Mucosa of gallbladder (tissue), 1 donor: ENCODE measurements around the gene CDKN2C. TPM values are rescaled to one million over a fixed set of nuclear protein-coding genes. Genes with fewer than 3 reads are reported as not detected.
A peak's percentile ranks its signal among the peaks of the same experiment; 100 is the strongest.
"Not testable (repeated sequence)": the region's sequence is repeated elsewhere in the genome, so short reads cannot be mapped to it uniquely, and the experiment has no call there.

Experiments used
- DNase-seq: peaks from one replicate; pipeline ENCODE4 v3.0.0-alpha.2; 2020; ENCODE audit warnings: low spot score
- total RNA-seq: library from RNA; stranded (reverse); gene quantifications from one replicate; pipeline ENCODE4 v1.2.1, GENCODE V29; 2021
- donor health status: DM: no; HTN: no; CAD: no.

CDKN2C gene
- 9.0 TPM for total RNA-seq

DNA sequence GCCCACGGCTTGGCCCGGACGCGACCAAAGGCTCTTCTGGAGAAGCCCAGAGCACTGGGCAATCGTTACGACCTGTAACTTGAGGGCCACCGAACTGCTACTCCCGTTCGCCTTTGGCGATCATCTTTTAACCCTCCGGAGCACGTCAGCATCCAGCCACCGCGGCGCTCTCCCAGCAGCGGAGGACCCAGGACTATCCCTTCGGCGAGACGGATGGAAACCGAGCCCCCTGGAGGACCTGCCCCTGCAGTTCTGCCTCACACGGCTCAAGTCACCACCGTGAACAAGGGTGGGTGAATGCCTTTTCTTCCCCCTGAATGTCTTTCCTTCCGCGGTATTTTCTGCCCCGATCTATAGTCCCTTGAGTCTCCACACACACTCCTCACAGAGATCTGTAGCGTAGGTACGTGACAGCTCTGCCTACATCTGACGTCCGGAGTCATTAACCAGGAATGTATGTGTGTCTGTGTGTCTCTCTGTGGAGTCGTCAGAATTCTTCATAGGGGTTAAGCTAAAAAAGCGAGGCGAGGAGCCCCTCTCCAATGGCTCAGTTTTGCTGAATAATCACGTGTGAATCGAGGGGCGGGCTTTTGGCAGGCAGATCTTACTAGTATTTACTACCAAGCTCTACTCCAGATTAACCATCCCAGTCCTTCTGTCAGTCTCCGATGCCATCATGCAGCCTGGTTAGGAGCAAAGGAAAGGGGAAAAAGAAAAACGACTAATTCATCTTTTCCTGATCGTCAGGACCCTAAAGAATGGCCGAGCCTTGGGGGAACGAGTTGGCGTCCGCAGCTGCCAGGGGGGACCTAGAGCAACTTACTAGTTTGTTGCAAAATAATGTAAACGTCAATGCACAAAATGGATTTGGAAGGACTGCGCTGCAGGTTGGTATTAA is at the start of gene CDKN2C:
TSS of gene CDKN2C (plus strand) at position 635 of the 898 bp plus-strand sequence. CDS start at position 759, 124 bp downstream.
- peak; percentile 82 for DNase-seq

DNA sequence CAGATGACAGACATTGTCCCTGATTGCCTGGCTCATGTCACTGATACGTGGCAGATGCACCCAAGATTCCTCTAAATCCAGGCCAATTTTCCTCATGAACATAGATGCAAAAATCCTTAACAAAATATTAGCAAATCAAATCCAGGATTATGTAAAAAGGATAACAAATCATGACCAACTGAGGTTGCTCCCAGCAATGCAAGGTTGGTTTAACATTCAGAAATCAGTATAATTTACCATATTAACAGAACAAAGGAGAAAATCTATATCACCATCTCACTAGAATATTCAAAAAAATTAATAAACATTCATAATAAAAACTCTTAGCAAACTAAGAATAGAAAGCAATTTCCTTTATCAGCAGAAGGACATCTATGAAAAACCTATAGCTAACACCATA is 49.6 kb upstream of the CDKN2C start:
- no peak for DNase-seq

DNA sequence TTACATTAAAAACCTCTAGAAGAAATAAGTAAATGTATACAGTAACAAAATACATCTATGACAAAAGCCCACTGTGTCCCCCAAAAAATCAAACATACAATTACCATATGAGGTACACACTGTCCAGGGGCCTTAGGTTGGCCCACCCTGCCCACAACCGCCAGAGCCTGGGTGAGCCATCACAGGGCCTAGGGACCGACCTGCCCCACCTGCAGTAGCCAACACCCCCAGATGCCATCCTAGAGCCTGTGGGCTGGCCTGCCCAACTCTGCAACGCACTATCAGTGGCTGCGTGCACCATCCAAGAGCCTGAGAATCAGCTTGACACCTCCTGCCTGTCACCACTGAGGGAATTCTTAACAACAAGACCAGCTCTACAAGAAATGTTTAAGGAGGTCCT is 49.0 kb upstream of the CDKN2C start:
- DNase-seq: no peak

DNA sequence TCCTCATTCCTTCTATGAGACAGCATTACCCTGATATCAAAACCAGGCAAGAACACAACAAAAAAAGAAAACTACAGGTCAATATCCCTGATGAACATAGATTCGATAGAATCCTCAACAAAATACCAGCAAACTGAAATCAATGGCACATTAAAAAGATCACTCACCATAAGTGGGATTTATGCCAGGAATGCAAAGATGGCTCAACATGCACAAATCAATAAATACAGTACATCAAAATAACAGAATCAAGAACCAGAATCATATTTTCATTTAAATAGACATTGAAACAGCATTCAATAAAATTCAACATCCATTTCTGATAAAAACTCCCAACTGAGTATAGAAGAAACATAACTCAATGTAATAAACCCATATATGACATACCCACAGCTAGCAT is 46.5 kb upstream of the CDKN2C start:
- no peak for DNase-seq

DNA sequence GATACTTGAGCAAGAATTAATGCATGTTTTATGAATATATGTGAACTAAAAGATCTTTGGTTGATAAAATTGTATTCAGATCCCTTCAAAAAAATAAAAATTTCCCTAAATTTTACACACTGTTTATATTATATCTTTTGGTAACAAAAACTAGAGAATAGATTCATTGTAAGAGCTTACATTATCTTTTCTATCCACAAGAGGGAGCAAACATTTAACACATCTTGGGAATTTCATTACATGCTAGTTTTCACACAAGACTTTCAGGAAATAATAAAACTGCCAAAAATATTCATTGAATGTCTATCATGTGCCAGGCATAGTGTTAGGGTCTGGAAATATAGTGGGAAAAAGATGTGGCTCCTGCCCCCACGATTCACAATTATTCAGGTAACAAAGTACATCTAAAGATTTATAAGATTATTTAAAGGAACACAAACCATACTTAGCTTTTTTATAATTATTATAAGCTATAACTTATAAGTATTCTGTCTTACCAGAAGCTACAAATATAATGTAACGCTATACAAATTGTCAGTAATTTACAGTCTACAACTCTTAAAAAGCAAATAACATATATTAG is 40.6 kb upstream of the CDKN2C start:
- DNase-seq: no peak

DNA sequence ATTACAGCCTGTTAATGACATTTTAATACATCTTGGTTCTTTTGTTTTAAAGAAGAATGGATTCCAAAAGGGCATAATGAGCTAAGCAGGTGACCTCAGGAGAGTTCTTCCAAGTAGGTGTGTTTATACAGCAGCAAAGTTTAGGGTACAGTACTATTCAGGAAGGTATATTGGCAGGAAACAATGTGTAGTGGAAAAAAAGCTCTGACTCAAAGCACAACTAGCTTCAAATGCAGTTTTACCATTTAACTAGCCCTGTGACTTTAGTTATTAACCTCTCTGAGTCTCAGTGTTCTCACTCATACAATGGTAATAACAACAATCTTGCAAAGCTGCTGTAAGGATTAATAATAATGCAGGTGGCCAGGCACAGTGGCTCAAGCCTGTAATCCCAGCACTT is 39.9 kb upstream of the CDKN2C start:
- DNase-seq: no peak

DNA sequence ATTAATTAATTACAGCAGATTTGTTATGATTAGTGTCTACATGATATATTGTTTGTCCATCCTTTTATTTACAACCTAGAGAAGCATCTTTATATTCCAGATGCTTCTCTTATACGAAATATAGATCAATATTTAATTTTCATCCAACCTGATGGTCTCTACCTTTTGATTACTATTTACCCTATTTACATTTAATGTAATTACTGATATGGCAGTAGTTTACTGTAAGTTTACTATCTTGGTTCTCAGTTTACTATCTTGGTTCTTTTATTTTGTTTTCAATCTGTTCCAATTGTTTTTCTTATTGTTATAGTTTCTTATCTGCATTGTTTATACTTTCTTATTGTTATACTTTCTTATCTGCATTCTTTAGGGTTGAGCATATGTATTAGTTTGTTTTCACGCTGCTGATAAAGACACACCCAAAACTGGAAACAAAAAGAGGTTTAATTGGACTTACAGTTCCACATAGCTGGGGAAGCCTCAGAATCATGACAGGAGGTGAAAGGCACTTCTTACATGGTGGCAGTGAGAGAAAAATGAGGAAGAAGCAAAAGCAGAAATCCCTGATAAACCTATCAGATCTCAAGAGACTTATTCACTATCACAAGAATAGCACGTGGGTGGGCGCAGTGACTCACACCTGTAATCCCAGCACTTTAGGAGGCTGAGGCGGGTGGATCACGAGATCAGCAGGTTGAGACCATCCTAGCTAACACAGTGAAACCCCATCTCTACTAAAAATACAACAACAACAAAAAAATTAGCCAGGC is 38.9 kb upstream of the CDKN2C start:
- no peak for DNase-seq

DNA sequence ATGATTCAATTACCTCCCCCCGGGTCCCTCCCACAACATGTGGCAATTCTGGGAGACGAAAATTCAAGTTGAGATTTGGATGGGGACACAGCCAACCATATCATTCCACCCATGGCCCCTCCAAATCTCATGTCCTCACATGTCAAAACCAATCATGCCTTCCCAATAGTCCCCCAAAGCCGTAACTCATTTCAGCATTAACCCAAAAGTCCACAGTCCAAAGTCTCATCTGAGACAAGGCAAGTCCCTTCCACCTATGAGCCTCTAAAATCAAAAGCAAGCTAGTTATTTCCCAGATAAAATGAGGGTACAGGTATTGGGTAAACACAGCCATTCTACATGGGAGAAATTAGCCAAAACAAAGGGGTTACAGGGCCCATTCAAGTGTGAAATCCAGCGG is 38.0 kb upstream of the CDKN2C start:
- not testable (repeated sequence) for DNase-seq

DNA sequence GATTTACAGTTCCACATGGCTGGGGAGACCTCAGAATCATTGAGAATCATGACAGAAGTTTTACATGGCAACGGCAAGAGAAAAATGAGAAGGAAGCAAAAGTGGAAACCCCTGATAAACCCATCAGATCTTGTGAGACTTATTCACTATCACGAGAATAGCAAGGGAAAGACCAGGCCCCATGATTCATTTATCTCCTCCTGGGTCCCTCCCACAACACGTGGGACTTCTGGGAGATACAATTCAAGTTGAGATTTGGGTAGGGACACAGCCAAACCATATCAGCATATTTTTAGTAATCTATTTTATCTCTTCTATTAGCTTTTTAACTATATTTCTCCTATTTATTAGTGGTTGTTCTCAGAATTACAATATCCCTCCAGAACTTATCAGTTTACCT is 36.3 kb upstream of the CDKN2C start:
- not testable (repeated sequence) for DNase-seq

DNA sequence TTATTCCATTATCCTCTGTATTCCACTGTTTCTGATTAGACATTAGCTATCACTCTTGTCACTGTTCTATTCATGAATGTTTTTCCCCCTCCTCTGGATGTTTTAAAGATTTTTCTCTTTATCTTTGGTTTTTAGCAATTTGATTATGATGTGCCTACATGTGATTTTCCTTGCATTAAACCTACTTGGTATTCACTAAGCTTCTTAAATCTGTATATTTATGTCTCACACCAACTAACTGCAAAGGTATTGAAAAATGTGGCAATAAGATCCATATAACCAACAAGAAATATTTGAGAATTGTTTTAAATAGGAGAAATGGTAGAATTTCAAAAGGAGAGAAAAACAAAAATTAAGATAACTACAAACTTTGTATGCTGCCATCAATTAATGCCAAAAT is 35.2 kb upstream of the CDKN2C start:
- DNase-seq: no peak

DNA sequence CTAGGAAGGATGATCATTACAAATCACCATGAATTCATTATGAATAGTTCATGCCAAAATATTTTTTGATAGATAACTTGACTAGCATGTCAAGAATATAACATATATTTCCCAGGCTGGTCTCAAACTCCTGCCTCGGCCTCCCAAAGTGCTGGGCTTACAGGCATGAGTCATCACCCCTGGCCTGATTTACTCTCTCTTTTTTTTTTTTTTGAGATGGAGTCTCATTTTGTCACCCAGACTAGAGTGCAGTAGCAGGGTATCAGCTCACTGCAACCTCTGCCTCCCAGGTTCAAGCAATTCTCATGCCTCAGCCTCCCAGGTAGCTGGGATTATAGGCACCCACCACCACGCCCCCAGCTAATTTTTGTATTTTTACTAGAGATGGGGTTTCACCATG is 34.8 kb upstream of the CDKN2C start:
- not testable (repeated sequence) for DNase-seq

DNA sequence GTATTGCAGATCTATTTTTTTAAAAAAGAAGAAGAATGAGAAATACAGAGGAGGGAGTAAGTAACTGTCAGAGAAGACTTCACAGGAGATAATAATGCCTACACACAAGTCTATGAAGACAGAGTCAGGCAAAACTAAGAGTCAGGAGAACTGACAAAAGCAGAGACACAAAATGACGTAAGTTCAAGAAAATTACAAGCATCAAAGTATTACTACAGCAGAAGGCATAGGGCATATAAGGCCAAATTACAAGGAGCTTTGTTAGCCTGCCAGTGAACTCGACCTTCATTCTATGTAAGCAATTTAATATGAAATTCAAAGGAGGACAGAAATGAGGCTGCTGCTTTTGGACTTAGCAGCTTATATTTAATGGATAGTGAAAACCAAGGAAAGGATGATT is 33.7 kb upstream of the CDKN2C start:
- DNase-seq: no peak

DNA sequence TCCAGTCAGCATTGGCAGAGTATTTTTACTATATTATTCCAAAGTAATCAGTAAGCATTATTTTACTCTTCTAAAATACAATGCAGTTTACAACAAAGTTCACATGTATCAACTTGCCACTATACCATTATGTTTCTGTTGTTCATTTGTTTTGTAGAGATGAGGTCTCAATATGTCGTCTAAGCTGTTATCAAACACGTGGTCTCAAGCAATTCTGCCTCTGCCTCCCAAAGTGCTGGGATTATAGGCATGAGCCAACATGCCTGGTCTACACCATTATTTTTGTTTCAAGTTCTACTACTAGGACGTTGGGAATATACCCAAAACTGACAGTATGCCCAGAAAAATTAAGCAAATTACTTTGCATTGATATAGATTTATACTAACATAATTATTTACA is 29.8 kb upstream of the CDKN2C start:
- no peak for DNase-seq

DNA sequence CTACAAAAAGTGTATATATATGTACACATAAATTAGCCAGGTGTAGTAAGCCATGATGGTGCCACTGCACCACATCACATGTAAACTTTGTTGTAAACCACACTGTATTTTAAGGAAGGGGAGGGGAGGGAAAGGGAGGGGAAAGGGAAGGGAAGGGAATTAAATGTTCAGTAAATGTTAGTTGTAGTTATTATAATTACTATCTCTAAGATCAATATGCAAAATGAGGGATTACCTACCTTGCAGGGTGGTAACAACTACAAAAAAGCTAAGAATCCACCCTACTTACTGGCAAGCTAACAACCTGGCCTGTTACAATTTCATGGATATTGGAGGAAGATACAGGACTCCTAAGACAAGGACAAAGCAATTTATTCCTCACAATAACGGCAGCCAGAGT is 27.7 kb upstream of the CDKN2C start:
- DNase-seq: no peak

DNA sequence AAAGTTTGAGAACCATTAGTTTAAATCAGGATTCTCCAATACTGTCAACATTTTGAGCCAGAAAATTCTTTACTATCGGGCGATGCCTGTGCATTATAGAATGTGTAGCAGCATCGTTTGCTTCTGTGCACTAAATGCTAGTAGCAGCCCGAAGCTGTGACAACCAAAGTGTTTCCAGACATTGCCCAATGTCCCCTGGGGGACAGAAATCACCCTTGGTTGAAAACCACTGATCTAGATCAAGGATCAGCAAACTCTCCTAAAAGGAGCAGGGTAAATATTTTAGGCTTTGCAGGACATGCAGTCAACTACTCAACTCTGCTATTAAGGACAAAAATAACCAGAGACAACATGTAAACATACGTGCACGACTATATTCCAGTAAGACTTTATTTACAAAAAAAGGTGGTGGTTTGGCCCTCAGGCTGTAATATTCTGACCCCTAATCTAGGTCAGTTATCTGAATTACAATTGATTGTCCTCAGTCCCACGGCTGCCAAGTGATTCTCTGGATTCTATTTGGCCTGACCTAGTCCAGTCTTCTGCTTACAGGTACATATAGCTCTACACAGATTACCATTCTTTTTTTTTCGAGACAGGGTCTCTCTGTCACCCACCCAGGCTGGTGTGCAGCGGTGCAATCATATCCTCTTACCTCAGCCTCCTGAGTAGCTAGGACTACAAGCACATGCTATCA is 20.6 kb upstream of the CDKN2C start:
- no peak for DNase-seq

DNA sequence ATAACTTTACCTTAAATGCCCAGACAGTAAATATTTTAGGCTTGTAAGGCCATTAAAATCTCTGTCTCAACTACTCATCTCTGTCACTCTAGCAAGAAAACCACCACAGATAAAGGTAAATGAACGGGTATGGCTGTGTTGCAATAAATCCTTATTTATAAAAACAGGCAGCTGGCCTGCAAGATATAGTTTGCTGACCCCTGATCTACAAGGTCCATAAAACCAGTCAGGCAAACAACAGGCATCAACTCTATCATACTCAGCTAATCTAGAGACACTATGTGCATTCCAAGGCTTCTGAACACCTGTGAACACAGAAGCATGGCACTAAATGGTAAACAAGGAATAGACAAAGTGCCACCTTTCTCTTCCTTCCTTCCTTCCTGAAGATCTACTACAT is 19.6 kb upstream of the CDKN2C start:
- no peak for DNase-seq

DNA sequence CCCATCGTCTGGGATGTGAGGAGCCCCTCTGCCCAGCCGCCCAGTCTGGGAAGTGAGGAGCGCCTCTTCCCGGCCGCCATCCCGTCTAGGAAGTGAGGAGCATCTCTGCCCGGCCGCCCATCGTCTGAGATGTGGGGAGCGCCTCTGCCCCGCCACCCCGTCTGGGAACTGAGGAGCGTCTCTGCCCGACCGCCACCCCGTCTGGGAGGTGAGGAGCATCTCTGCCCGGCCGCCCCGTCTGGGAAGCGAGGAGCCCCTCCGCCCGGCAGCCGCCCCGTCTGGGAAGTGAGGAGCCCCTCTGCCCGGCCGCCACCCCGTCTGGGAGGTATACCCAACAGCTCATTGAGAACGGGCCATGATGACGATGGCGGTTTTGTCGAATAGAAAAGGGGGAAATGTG is 17.5 kb upstream of the CDKN2C start:
- DNase-seq: not testable (repeated sequence)

DNA sequence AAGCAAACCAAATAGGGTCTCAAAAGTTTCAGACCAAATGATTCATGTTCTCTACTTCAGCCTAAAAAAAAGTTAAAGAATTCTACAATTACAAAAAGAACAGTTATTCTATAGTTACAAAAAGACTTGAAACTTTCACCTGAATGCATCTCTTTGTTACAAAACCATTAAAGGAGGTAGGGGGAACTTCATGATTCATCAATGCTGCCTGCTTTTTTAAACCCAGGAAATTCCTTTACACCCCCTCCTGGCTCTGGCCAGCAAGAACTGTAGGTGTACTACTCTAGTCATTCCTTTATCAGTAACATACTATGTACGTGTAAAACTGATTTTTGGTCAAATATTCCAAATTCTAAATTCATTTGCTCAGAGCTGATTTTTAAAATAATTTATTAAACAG is 14.9 kb upstream of the CDKN2C start:
- no peak for DNase-seq

DNA sequence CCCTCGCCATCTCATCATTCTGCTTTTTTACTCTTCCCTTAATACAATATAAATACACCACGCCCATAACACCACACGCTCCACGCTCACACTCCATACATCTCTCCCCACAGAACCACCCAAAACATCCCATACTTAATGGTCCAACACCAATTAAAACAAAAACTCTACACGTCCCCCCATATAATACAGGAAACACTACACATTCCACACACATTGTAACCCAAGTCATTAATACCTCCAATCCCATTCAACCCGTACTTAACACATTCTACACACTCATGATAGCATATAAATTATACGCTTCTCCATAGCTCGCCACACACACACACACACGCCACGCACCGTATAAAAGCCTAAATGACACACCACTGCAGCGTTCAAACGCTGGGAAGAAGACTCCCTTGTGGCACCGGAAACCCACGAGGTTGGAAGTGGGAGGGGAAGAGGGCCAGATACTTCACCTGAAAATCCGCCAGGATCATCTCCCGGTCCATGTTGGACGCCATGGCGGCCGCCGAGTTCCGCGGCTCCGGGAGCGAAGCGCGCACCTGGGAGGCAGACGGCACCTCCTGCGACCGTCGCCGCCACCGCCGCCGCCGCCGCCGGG is 10.6 kb upstream of the CDKN2C start:
- DNase-seq: peak; percentile 27

DNA sequence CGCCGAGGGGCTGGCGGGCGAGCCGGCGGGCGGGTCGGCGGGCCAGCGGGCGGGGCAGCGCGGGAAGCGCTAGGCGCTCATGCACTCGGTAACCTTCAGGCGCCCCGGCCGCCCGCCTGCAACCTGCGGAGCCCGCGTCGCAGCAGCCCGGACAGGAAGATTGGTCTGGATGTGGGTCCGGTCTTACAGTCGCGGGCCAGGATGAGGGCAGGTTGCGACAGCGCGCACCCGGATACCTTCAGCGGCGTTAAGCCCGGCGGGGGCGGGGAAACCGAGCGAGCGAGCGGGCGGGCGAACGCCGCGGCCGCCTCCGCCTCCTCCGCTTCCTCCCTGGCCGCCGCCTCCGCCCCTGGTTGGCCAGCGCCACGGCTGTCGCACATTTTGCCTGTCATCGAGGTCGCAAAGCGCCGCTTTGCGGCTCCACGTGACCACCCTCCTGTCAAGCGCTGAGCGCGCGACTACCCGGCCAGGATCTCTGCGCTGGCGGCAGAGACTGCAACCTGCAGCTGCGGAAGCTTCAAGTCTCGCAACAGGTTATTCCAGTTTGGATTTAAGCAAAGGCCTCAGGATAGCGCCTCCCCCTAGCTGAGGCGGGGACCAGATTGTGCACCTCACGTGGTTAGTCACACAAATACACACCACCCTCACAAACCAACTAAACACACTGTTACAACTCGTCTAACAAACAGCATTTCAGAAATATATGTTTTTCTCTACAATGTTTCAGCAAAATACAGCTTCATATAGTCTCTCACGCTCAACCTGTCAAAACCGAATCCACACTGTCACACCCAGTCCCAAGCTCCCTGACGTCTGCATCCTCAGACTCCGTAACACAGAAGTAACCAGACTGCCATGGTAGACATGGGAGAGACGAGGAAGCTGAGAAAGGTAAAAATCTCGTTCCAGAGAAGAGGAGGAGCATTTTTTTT is 9.9 kb upstream of the CDKN2C start, which contains the start of gene FAF1:
TSS of gene FAF1 (minus strand) at position 355 of the 932 bp plus-strand sequence. CDS start 456 bp downstream, outside the sequence.
- peak; percentile 98 for DNase-seq
